ENCODE results near the gene RFTN2.

The RFTN2 gene

DNA sequence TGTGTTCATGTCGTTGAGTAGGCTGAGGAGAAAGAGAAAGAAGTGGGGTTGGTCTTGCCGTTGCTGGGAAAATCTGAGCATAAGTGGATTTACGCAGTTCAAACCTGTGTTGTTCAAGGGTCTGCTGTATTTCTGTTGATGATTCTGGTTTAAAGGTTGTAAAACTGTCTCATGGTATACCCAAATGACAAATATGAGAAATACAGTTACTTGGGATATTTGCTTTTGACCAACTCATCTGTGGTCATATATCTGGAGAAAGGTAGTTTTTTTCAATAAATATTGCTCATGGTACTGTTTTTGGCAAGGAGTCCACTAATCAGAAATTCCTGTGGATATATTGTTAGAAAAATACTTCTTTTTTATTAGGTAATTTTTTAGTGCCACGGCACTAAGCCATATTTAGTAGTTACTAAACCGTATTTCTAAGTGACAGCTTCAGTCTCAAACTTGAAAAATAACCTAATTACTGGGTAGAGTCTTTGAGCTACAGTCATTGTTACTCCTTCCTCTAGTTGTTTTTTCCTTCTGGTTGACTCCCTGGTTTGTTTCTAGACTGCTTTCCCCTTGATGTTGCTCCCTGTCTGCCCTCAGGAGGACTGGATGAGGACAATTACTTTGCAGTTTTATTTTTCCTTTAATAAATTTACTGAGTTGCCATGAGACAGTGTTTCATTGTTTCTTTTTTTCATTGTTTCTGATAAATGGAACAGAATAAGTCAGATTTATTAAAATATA is 128.1 kb downstream of the RFTN2 start:
- no peak for DNase-seq (ENCODE audit: low read depth)

GRCh38 chr2:197543206-197543605 is 132.2 kb downstream of the RFTN2 start:
- no peak for DNase-seq (ENCODE audit: low read depth)

- DNase-seq (ENCODE audit: low read depth): no peak
Measured at GRCh38 chr2:197539734-197540133, 135.7 kb downstream of the RFTN2 start.

DNA sequence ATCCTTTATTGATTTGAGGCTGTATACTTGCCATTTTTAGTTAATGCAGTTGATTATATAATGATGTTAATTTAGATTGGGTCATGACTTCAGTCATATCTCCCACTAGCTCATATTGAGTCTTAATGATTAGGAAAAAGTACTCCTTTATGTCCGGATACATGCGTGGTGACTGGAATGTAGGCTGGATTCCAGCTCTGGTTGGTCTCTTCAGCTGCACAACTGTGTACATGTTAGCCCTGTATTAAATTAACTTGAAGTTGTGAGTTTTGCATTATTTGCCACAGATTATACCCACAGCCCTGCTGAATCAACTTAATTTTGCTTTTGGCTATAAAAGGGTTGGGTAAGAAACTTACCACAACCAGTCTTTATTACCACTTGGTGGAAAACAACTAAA is 137.0 kb downstream of the RFTN2 start:
- DNase-seq (ENCODE audit: low read depth): peak; percentile 37

Measured in EH (cell line).